Stimulated activated CD8-positive, alpha-beta memory T cell treated with anti-CD3 and anti-CD28 coated beads, Interleukin-15, amount 100 ng/mL, for 4 hours (primary cell): Measurements from ENCODE around the gene AQP3.
"Not testable (repeated sequence)": the region's sequence is repeated elsewhere in the genome, so short reads cannot be mapped to it uniquely, and the experiment has no call there.

Experiments used
- DNase-seq, 2 donors: peaks; one replicate each; pipeline ENCODE4 v3.0.0-alpha.2; 2020; ENCODE audit warnings: low read depth in 2 of 2

The AQP3 gene

GRCh38 chr9:33446946-33447798 lies at the start of gene AQP3:
AQP3 (minus strand) TSS chr9:33447593; CDS start chr9:33447530, 63 bp downstream.
- DNase-seq = peak; percentile 48 to 53

- DNase-seq = not testable (repeated sequence)
These were observed 46.4 kb upstream of the AQP3 start for GRCh38 chr9:33493819-33494218.

- DNase-seq = no peak
These were observed 41.7 kb upstream of the AQP3 start for GRCh38 chr9:33489066-33489465.

GRCh38 chr9:33485312-33485711 lies 37.9 kb upstream of the AQP3 start:
- DNase-seq = not testable (repeated sequence)

- no peak for DNase-seq
These were observed 33.6 kb upstream of the AQP3 start for GRCh38 chr9:33480976-33481375.

- no peak for DNase-seq
These were observed 32.7 kb upstream of the AQP3 start for GRCh38 chr9:33480106-33480505.

GRCh38 chr9:33476503-33476902 lies 29.1 kb upstream of the AQP3 start:
- DNase-seq = no peak

GRCh38 chr9:33475357-33475756 lies 28.0 kb upstream of the AQP3 start:
- no peak for DNase-seq

GRCh38 chr9:33473643-33474352 lies 26.4 kb upstream of the AQP3 start, which contains the start of gene NOL6:
NOL6 (minus strand) TSS chr9:33473924; CDS start chr9:33473842, 82 bp downstream.
- peak; percentile 93 to 98 for DNase-seq

GRCh38 chr9:33472881-33473615 lies 25.7 kb upstream of the AQP3 start:
- DNase-seq = no peak

- DNase-seq = no peak
These were observed 24.9 kb upstream of the AQP3 start for GRCh38 chr9:33472171-33472880.

- DNase-seq = no peak
These were observed 24.0 kb upstream of the AQP3 start for GRCh38 chr9:33471361-33471760.

- DNase-seq = no peak
These were observed 22.5 kb upstream of the AQP3 start for GRCh38 chr9:33469891-33470290.

GRCh38 chr9:33468797-33469621 lies 21.6 kb upstream of the AQP3 start:
- DNase-seq = no peak

- no peak for DNase-seq
These were observed 20.9 kb upstream of the AQP3 start for GRCh38 chr9:33468215-33468730.

GRCh38 chr9:33467526-33467925 lies 20.1 kb upstream of the AQP3 start:
- DNase-seq = no peak

- DNase-seq = peak; percentile 24 to 36
These were observed 19.4 kb upstream of the AQP3 start for GRCh38 chr9:33466565-33467495.

GRCh38 chr9:33465596-33466564 lies 18.5 kb upstream of the AQP3 start:
- no peak for DNase-seq
